ENCODE data around the gene GAK. TPM values are rescaled to one million over a fixed set of nuclear protein-coding genes. Genes with fewer than 3 reads are reported as not detected.

The GAK gene
- total RNA-seq, 1 donor from 2014 or later: 150 TPM

- no peak for DNase-seq (ENCODE audit: low spot score)
Observed at GRCh38 chr4:850323-850945, 81.7 kb downstream of the GAK start.

DNA sequence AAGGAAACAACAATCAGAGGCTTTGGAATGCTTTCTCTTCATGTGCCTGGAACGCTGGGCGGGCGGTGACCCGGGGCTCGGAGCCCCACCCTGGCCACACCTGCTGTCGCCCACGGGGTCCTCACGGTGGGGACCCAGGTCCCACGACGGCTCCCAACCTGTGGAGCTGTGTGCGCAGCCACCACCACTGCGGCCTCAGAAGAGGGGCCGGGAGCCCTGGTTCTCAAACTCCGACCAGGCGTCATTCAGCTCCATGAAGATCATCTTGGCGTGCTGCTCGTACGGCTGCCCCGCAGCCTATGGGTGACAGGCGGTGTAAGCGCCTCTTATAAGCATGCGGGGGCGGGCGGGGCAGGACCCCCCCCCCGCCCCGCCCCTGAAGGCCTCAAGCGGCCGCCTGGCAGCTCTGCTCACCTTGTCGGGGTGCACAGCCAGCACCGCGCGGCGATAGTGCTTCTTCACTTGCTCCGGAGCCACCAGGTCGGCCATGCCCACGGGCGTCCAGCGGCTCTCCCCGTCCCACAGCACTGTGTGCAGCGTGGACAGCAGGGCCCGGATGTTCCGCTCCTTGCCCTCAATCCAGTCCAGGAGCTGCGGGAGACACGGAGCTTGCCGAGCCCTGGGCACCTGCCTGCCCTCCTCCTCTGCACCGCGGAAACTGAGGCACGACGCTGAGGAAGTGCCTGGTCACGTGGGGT is 82.5 kb downstream of the GAK start:
- no peak for DNase-seq (ENCODE audit: low spot score)

GRCh38 chr4:848803-849477 is 83.2 kb downstream of the GAK start:
- DNase-seq (ENCODE audit: low spot score): no peak

DNA sequence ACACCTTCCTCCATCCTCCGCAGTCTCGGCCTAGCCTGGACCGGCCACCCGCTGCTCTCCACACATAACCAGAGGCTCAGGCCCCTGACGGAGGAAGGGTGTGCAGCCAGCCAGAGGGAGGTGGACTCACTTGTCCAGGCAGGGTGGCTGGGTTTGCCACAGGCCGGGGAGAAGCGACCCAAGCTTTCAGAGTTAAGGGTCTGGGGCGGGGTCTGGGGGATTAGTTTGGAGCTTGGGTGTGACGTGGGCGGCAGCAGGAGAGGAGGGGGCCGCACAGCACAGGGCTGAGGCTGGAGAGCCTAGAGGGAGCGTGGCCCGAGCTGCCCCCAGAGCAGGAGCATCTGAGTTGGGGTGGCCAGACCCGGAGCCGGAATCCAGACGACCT is 83.8 kb downstream of the GAK start:
- DNase-seq (ENCODE audit: low spot score): no peak

GRCh38 chr4:845836-846251 is 86.3 kb downstream of the GAK start:
- no peak for DNase-seq (ENCODE audit: low spot score)

DNA sequence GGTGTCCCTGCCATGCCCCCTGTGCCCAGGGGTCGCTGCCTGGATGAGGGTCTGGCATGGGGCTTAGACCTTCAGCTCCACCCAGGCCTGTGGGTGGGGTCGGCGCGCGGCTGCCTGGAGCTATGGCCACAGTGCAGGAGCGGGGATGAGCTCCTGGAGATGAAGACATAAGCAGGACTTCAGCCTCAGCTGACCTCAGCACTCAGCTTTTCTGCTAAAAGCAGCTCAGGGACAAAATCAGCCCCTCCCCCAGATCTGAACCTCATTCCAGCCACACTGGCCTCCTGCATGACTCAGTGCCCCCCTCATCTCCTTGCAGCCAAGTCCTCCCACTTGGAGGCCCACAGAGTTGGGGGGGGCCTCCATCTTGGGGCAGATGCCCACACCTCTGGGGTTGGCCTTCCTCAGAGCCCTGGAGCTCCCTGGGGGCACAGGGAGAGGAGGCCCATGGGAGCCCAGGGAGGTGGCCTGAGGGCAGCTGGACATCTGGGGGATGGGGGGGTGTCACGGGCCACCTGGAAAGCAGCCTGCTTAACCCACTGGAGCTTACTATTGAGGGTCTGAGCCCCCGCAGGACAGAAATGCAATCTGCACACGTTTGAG is 86.8 kb downstream of the GAK start:
- DNase-seq (ENCODE audit: low spot score): no peak

- no peak for DNase-seq (ENCODE audit: low spot score)
Observed at GRCh38 chr4:844752-845232, 87.3 kb downstream of the GAK start.

DNA sequence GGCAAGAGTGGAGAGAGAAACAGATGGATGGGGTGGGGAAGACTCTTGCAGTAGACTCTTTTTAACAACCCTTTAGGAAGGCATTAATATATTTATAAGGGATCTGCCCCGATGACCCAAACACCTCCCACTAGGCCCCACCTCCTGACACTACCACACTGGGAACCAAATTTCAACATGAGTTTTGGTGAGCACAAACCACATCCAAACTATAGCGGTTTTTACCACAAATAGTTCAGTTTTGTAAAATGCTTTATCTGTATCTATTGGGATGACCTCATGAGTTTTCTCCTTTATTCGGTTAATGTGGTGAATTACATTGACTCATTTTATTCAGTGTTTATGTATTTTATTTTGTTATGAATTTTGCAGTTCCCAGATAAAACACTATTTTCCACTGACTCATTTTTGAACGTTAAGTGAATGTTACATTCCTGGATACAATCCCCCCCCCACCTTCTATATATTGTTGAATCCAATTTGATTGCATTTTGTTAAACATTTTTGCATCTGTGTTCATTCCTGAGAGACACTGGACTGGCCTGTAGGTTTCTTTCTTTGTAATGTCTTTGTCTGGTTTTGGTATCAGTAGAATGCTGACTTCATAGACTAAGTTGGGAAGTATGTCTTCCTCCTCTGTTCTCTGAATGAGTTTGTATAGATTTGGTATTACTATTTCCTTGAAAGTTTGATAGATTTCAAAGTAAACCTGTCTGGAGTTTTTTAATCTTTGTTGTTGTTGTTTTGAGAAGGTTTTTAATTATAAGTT is 92.3 kb downstream of the GAK start:
- no peak for DNase-seq (ENCODE audit: low spot score)

- no peak for DNase-seq (ENCODE audit: low spot score)
Observed at GRCh38 chr4:837772-838171, 94.3 kb downstream of the GAK start.

- DNase-seq (ENCODE audit: low spot score): no peak
Observed at GRCh38 chr4:836750-837301, 95.3 kb downstream of the GAK start.

GRCh38 chr4:836003-836511 is 96.1 kb downstream of the GAK start:
- no peak for DNase-seq (ENCODE audit: low spot score)

DNA sequence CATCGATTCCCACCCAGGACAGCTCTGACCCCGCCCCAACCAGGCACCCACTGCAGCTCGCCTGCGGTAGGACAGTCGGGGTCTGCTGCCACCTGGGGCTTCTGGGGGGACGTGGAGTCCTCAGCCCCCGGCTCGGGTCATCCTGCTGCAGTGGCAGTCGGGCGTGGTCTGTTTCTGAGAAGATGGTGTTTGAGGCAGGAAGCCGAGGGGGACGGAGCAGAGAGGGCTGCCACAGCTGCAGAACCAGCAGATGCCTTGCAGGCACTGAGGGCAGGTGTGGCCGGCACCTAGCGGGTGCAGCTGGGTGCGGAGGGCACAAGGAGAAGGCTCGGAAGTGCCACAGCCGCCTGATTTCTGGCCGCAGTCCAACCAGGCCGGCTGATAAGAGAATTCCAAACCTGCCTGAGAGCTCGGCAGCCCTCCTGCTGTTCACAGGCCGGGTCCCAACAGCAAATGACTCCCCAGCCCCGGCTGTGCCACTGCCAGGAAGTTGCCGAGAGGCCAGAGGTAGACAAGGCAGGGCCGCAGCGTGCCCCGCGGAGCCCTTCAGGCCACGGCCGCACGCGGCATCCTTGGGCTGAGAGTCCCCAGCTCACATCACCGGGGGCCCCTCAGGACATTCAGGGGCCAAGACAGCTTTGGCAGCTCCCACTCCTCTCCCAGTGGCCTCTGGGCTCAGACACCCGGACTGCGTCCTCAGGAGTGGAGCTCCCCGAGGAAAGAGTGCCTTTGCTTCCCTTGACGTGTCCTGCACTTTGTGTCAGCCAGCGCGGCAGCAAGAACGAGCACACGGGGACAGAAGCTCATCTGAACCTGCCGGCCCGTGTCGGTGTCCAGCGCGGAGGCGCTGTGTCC is 96.7 kb downstream of the GAK start:
- DNase-seq (ENCODE audit: low spot score): no peak

DNA sequence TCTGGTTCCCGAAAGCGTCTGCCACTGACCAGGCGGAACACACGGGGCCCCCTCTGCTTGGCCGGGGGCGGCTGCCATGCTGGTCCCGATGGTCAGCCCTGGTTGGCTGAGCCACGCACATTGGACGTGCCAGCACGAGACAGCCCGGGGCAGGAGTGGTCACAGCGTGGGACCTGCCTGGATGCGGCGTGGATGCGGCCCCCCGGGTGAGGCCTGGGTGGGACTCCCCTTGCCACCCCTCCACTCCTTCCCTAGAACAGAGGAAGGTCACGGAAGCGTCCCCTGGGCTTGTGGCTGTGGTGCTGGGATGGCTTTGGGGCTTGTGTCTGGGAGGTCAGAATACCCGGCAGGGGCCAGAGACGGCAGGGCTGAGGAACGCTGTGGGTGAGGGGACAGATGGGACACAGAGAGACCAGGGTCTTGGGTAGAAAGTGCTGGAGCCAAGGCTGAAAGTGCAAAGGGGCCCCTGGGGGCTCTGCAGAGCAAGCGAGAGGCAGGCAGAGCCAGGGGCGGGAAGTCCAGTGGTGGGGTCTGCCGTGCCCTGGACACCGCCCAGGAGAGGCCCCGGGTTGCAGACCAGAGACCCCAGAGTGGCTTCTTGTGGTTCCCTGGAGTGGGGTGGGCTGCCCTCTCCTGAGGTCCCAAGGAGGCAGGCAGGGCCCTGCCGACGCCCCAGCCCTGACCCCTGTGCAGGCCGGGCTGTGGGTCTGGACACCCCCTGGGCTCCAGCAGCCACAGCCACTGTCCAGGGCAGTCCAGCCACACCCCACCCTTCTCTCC is 97.6 kb downstream of the GAK start:
- no peak for DNase-seq (ENCODE audit: low spot score)

DNA sequence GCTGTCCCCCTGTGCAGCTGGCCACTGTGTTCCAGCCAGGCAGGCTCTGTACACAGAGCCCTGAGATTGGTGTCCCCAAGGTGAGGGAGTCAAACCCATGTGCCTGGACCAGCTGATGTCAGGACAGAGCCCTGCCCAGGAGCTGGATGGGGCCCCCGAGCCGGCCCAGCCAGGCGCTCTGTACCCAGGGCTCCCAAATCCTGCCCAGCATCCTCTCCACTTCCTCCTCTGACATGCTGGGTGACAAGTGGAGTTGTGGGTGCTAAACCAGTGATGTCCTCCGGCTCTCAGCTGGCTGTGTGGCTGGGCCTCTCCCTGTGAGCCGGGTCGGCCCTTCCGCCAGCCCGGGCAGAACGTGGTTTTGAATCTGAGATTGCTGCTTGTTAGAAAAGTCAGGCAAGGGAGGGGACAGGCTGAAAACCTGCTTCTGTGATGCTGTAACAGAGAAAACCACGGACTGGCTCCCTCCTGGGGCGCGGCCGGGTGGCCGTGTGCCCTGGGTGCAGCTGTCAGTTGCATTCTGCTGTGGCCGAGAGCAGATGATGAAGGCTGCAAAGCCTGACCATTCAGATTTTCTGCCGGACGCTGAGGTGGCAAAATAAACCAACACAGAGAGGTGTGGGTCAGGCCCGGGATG is 98.3 kb downstream of the GAK start:
- no peak for DNase-seq (ENCODE audit: low spot score)

DNA sequence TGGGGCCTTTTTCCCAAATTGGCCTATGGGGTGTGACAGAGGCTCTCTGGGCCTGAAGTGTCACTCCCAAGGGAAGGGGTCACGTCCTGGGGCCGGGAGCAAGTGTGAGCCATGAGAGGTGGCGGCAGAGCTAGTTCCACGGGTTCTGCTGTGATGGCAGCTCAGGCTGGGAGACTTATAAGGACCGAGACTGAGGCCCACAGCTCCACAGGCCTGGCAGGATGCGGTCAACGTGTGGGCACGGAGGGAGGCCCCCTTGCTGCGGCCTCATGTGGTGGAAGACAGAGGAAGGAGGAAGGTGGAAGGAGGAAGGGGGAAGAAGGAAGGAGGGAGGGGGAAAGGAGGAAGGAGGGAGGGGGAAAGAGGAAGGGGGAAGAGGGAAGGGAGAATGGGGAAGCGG is 99.0 kb downstream of the GAK start:
- DNase-seq (ENCODE audit: low spot score): no peak

DNA sequence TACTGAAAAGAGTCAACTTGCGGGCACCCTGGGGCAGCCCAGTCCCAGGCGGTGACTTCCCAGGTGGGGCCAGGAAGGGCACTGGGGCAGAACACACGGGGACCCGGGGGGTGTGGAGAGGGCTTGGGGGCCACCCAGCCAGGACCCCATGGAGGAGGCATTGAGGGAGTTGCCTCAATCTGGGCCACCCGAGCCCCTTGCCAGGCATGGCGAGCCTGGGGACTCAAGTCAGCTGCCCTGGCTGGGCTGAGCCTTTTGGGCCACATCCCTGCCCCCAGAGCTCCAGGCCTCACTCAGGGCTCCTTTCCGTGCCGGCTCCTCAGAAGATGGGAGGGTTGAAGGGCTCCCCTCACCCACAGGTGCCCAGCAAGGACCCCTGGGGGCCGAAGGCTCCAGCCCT is 99.6 kb downstream of the GAK start:
- no peak for DNase-seq (ENCODE audit: low spot score)

DNA sequence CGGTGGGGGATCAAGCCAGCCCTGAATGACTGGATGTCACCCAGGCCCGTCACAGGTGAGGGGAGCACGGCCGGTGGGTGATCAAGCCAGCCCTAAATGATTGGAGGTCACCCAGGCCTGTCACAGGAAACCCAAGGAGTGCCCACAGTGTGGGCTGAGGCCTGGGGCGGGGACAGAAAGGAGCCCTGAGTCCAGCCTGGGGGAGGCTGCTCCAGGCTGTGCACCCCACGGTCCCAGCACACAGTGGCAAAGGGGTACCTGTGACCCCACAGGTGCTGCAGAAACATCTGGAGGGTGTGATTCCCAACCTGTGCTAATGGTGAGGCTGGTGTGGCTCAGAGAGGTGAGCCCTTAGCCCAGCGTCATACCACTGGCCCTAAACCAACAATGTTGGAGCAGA is 100.0 kb downstream of the GAK start:
- DNase-seq (ENCODE audit: low spot score): no peak

GRCh38 chr4:831483-831805 is 100.7 kb downstream of the GAK start:
- no peak for DNase-seq (ENCODE audit: low spot score)
